ENCODE data around the gene LCN6.

DNA sequence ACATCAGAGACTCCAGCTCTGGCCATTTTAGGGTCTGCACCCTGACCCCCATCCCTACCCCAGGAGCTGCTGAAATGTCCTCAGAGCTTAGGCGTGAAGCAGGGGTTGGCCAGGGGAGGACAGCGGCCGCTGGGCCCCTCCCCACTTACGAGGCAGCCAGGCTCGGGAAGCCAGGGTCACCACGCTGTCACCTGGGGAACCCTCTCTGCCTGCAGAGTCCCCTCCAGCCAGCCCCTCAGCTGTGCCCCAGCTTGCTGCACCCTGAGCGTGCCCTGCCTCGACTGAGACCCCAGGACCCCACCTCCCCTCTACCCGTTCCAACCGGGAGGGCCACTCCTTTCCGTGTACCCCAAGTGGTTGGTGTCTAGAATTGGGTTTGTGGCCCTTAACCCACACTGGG, 8.3 kb downstream of the LCN6 start:
- TF ChIP-seq, protein P1, sequence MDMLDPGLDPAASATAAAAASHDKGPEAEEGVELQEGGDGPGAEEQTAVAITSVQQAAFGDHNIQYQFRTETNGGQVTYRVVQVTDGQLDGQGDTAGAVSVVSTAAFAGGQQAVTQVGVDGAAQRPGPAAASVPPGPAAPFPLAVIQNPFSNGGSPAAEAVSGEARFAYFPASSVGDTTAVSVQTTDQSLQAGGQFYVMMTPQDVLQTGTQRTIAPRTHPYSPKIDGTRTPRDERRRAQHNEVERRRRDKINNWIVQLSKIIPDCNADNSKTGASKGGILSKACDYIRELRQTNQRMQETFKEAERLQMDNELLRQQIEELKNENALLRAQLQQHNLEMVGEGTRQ (IDR thresholded peaks at IDR 0.05; ENCODE audit: low read depth, low read length) = no peak
- TF ChIP-seq, protein P1 (CRISPR knock-in tag; IDR thresholded peaks at IDR 0.05; ENCODE audit: borderline replicate concordance) = no peak
- no peak for TF ChIP-seq MTF1 (CRISPR knock-in tag; IDR thresholded peaks at IDR 0.05)
- no peak for TF ChIP-seq PHF8 (CRISPR knock-in tag; IDR thresholded peaks at IDR 0.05)
- TF ChIP-seq CEBPG (CRISPR knock-in tag; IDR thresholded peaks at IDR 0.05) = no peak
- TF ChIP-seq MAFK (conservative IDR thresholded peaks at IDR 0.05 in 1 of 2, IDR thresholded peaks at IDR 0.05 in 1 of 2; ENCODE audit: low read length in 2 of 2) = no peak
- TF ChIP-seq ZNF337 (CRISPR knock-in tag; IDR thresholded peaks at IDR 0.05; ENCODE audit: borderline replicate concordance, low read depth) = no peak
- TF ChIP-seq CREB1 (IDR thresholded peaks at IDR 0.05) = no peak
- TF ChIP-seq CREB1 (CRISPR knock-in tag; IDR thresholded peaks at IDR 0.05) = no peak
- TF ChIP-seq MYNN (CRISPR knock-in tag; IDR thresholded peaks at IDR 0.05; ENCODE audit: low read depth) = no peak
- no peak for TF ChIP-seq RFX5 (IDR thresholded peaks at IDR 0.05; ENCODE audit: low read depth, low read length)
- TF ChIP-seq POLR2AphosphoS5 (IDR thresholded peaks at IDR 0.05; ENCODE audit: low read depth, low read length) = no peak
